22Rv1 (cell line): ENCODE results near the gene DLEC1.
"Not testable (repeated sequence)": the region's sequence is repeated elsewhere in the genome, so short reads cannot be mapped to it uniquely, and the experiment has no call there.

Experiments used
- H3K27ac ChIP-seq: fragments of 450-650 bp; 2 replicates; pipeline ENCODE4 v1.5.1; 2017
- CTCF ChIP-seq: fragments of 450-650 bp; IDR thresholded peaks from 2 replicates; pipeline ENCODE4 v1.5.1; 2017; ENCODE audit warnings: mild to moderate bottlenecking
- ZFX ChIP-seq: fragments of 450-650 bp; IDR thresholded peaks from 2 replicates; pipeline ENCODE4 v1.6.1; 2017; ENCODE audit warnings: antibody characterized with exemption, borderline replicate concordance

The DLEC1 gene

GRCh38 chr3:38029400-38030125 is 9.4 kb upstream of the DLEC1 start, which contains the start of gene PLCD1:
PLCD1 (minus strand) TSS chr3:38029642; CDS start chr3:38029539, 103 bp downstream.
- H3K27ac ChIP-seq = no peak within 1 kb of the TSS

GRCh38 chr3:38030126-38031021 is 8.6 kb upstream of the DLEC1 start:
- no peak for TF ChIP-seq CTCF
- no peak for TF ChIP-seq ZFX
- peak overlapping the region; percentile 15; the same call in 1 of the 2 replicates for H3K27ac ChIP-seq

More at GRCh38 chr3:38029400-38030125, 9.4 kb upstream of the DLEC1 start, which contains the start of gene PLCD1:
- TF ChIP-seq ZFX (no peak), CTCF (no peak)

GRCh38 chr3:38031022-38031994 is 7.7 kb upstream of the DLEC1 start:
- TF ChIP-seq ZFX (no peak), CTCF (no peak)
- peak overlapping the region; percentile 15; the same call in 1 of the 2 replicates for H3K27ac ChIP-seq

GRCh38 chr3:38032328-38032865 is 6.6 kb upstream of the DLEC1 start:
- TF ChIP-seq ZFX (no peak), CTCF (no peak)
- no peak overlapping the region for H3K27ac ChIP-seq

- not testable (repeated sequence) for H3K27ac ChIP-seq
These were observed 5.4 kb upstream of the DLEC1 start for GRCh38 chr3:38033586-38033985.

GRCh38 chr3:38034335-38034734 is 4.7 kb upstream of the DLEC1 start:
- H3K27ac ChIP-seq = not testable (repeated sequence)

GRCh38 chr3:38036286-38036685 is 2.7 kb upstream of the DLEC1 start:
- TF ChIP-seq ZFX = no peak
- no peak for TF ChIP-seq CTCF
- H3K27ac ChIP-seq = no peak overlapping the region
